K562 (cell line): Measurements from ENCODE around the gene DENND2A. TPM values are rescaled to one million over a fixed set of nuclear protein-coding genes. Genes with fewer than 3 reads are reported as not detected.

Experiments used
- C11orf30 ChIP-seq: fragments of 450-650 bp; IDR thresholded peaks from 2 replicates; pipeline ENCODE4 v1.6.1; 2016; ENCODE audit warnings: low read depth, mild to moderate bottlenecking
- CGGBP1 ChIP-seq: fragments of 250-450 bp; sonication (Bioruptor Pico); IDR thresholded peaks from 2 replicates; pipeline ENCODE4 v1.9.0; 2021; ENCODE audit warnings: mild to moderate bottlenecking
- FOXA1 ChIP-seq: fragments of 450-650 bp; IDR thresholded peaks from 2 replicates; pipeline ENCODE4 v1.6.1; 2016; ENCODE audit warnings: mild to moderate bottlenecking, borderline replicate concordance
- FOXA3 ChIP-seq, 2 experiments: fragments of 450-650 bp in 1 of 2; sonication (generic) in 1 of 2; formaldehyde crosslinking; IDR thresholded peaks in 1 of 2; conservative IDR thresholded peaks in 1 of 2; 2 replicates each; pipeline versions ENCODE4 v1.4.0 to v1.8.0; 2020 to 2022; ENCODE audit warnings: mild to moderate bottlenecking in 2 of 2, missing genetic modification reagents in 1 of 2
- FOXJ3 ChIP-seq: sonication (generic); formaldehyde crosslinking; IDR thresholded peaks from 2 replicates; pipeline ENCODE4 v1.4.0; 2020; ENCODE audit warnings: mild to moderate bottlenecking, missing genetic modification reagents
- HBP1 ChIP-seq: fragments of 450-650 bp; formaldehyde crosslinking; IDR thresholded peaks from 2 replicates; pipeline ENCODE4 v1.4.0; 2022; ENCODE audit warnings: missing genetic modification characterization
- HEY1 ChIP-seq: fragments of 250-450 bp; sonication (Bioruptor Pico); IDR thresholded peaks from 2 replicates; pipeline ENCODE4 v1.5.0; 2020; ENCODE audit warnings: mild to moderate bottlenecking, moderate library complexity, borderline replicate concordance
- HMBOX1 ChIP-seq: sonication (generic); IDR thresholded peaks from 2 replicates; pipeline ENCODE4 v1.6.1; 2016
- MAFF ChIP-seq: IDR thresholded peaks from 2 replicates; pipeline ENCODE4 v1.6.1; 2012; ENCODE audit warnings: low read length, improper control_type of control experiment
- MAFG ChIP-seq: fragments of 450-650 bp; conservative IDR thresholded peaks from 2 replicates; pipeline ENCODE4 v1.6.1; 2016; ENCODE audit warnings: missing genetic modification characterization, missing compliant biosample characterization
- MAFK ChIP-seq: IDR thresholded peaks from 2 replicates; pipeline ENCODE4 v1.6.1; 2011; ENCODE audit warnings: low read length, improper control_type of control experiment
- NCOA4 ChIP-seq: fragments of 450-650 bp; IDR thresholded peaks from 2 replicates; pipeline ENCODE4 v1.6.1; 2018; ENCODE audit warnings: mild to moderate bottlenecking; ENCODE audit not compliant: partially characterized antibody
- RB1 ChIP-seq: fragments of 450-650 bp; IDR thresholded peaks from 2 replicates; pipeline ENCODE4 v1.6.1; 2017; ENCODE audit warnings: low read depth, mild to moderate bottlenecking
- SNIP1 ChIP-seq: fragments of 450-650 bp; IDR thresholded peaks from 2 replicates; pipeline ENCODE4 v1.7.1; 2017; ENCODE audit warnings: low read depth, mild to moderate bottlenecking
- ZBTB26 ChIP-seq: fragments of 450-650 bp; formaldehyde crosslinking; IDR thresholded peaks from 2 replicates; pipeline ENCODE4 v1.4.0; 2022; ENCODE audit warnings: missing genetic modification characterization
- ZFX ChIP-seq: sonication (generic); formaldehyde crosslinking; IDR thresholded peaks from 2 replicates; pipeline ENCODE4 v1.8.0; 2022; ENCODE audit warnings: mild to moderate bottlenecking, missing genetic modification reagents, moderate library complexity
- ZNF232 ChIP-seq: sonication (generic); formaldehyde crosslinking; IDR thresholded peaks from 2 replicates; pipeline ENCODE4 v1.8.0; 2022; ENCODE audit warnings: mild to moderate bottlenecking, missing genetic modification reagents
- ZNF316 ChIP-seq: fragments of 450-650 bp; IDR thresholded peaks from 2 replicates; pipeline ENCODE4 v1.6.1; 2016
- ZNF609 ChIP-seq: sonication (generic); formaldehyde crosslinking; IDR thresholded peaks from 2 replicates; pipeline ENCODE4 v1.8.1; 2023; ENCODE audit warnings: missing genetic modification reagents, mild to moderate bottlenecking, borderline replicate concordance
- ZNF717 ChIP-seq: fragments of 250-450 bp; sonication (Bioruptor Pico); IDR thresholded peaks from 2 replicates; pipeline ENCODE4 v1.5.0; 2021
- polyA plus RNA-seq, 8 experiments: library from polyadenylated mRNA; depleted of rRNA in 4 of 8; stranded (reverse) in 5 of 8; unstranded in 3 of 8; fragments of >200 nt; fragmentation: Nextera tagmentation in 2 of 8; fragmentation: Illumina TruSeq in 1 of 8; extraction: Ambion mirVana in 2 of 8; extraction: Trizol in 1 of 8; gene quantifications; 2 replicates each; pipeline versions ENCODE4 v1.2.1 to v1.2.3, GENCODE V29; 2011 to 2014; ENCODE audit warnings: inconsistent platforms in 1 of 8, missing spikeins in 1 of 8
- total RNA-seq, 7 experiments: library from RNA; depleted of rRNA in 6 of 7; stranded (reverse); fragments of >200 nt in 6 of 7; fragmentation: Illumina TruSeq in 2 of 7; extraction: Trizol in 2 of 7; gene quantifications; 2 replicates each; pipeline versions ENCODE4 v1.2.1 to v1.2.3, GENCODE V29; 2011 to 2021; ENCODE audit warnings: low replicate concordance in 1 of 7

DENND2A gene
- total and polyA plus RNA-seq, 9 of the 15 experiments (the other 6 are each of a cell fraction or from before 2014, with no cell fraction given), result not detected

- no peak for TF ChIP-seq FOXJ3 (CRISPR knock-in tag)
- 0 out of 2 replicates have a peak, but pooled peaks have one; percentile 64 for TF ChIP-seq ZBTB26 (CRISPR knock-in tag)
- TF ChIP-seq HBP1 (CRISPR knock-in tag), result peak; percentile 40; the same call in 1 of the 2 replicates
- TF ChIP-seq FOXA1, result no peak
- no peak for TF ChIP-seq HEY1
- peak; percentile 61 for TF ChIP-seq MAFG (tag)
- no peak for TF ChIP-seq ZNF717 (CRISPR knock-in tag)
- TF ChIP-seq FOXA3 (CRISPR knock-in tag; conservative IDR thresholded peaks at IDR 0.05 in 1 of 2, IDR thresholded peaks at IDR 0.05 in 1 of 2), result no peak
- TF ChIP-seq ZNF316, result peak; percentile 72
- TF ChIP-seq ZFX (CRISPR knock-in tag), result 0 out of 2 replicates have a peak, but pooled peaks have one; percentile 43
- no peak for TF ChIP-seq ZNF232
- no peak for TF ChIP-seq CGGBP1
- peak; percentile 81 for TF ChIP-seq SNIP1
- TF ChIP-seq RB1, result peak; percentile 15; the same call in 1 of the 2 replicates
- peak; percentile 8 for TF ChIP-seq NCOA4
- TF ChIP-seq HMBOX1, result no peak
- TF ChIP-seq C11orf30, result peak; percentile 70
- peak; percentile 35; the same call in 1 of the 2 replicates for TF ChIP-seq MAFK
- no peak for TF ChIP-seq ZNF609 (CRISPR knock-in tag)
- 0 out of 2 replicates have a peak, but pooled peaks have one; percentile 15 for TF ChIP-seq MAFF
Measured at GRCh38 chr7:140489026-140489359, 151.6 kb downstream of the DENND2A start (continued).
